Measurements from ENCODE around the gene ATOH7.

- TF ChIP-seq, protein P1, sequence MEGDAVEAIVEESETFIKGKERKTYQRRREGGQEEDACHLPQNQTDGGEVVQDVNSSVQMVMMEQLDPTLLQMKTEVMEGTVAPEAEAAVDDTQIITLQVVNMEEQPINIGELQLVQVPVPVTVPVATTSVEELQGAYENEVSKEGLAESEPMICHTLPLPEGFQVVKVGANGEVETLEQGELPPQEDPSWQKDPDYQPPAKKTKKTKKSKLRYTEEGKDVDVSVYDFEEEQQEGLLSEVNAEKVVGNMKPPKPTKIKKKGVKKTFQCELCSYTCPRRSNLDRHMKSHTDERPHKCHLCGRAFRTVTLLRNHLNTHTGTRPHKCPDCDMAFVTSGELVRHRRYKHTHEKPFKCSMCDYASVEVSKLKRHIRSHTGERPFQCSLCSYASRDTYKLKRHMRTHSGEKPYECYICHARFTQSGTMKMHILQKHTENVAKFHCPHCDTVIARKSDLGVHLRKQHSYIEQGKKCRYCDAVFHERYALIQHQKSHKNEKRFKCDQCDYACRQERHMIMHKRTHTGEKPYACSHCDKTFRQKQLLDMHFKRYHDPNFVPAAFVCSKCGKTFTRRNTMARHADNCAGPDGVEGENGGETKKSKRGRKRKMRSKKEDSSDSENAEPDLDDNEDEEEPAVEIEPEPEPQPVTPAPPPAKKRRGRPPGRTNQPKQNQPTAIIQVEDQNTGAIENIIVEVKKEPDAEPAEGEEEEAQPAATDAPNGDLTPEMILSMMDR (IDR thresholded peaks at IDR 0.05): no peak
- no peak for TF ChIP-seq EMX1 (CRISPR knock-in tag; IDR thresholded peaks at IDR 0.05)
- no peak for TF ChIP-seq ZNF512 (CRISPR knock-in tag; IDR thresholded peaks at IDR 0.05; ENCODE audit: borderline replicate concordance)
- TF ChIP-seq TP53 (CRISPR knock-in tag; IDR thresholded peaks at IDR 0.05): no peak
- TF ChIP-seq FOXP4 (CRISPR knock-in tag; IDR thresholded peaks at IDR 0.05): no peak
- TF ChIP-seq ATF1 (CRISPR knock-in tag; IDR thresholded peaks at IDR 0.05): no peak
- TF ChIP-seq AR (CRISPR knock-in tag; IDR thresholded peaks at IDR 0.05): no peak
These were observed 20.2 kb downstream of the ATOH7 start for GRCh38 chr10:68211669-68212068.
